H1 (cell line): ENCODE measurements around the gene GSDMA.

Experiments used
- BRCA1 ChIP-seq: IDR thresholded peaks from 2 replicates; pipeline ENCODE4 v1.6.1; 2012; ENCODE audit warnings: low read depth, low read length, improper control_type of control experiment
- CEBPB ChIP-seq: IDR thresholded peaks from 2 replicates; pipeline ENCODE4 v1.6.1; 2012; ENCODE audit warnings: low read depth, low read length
- EP300 ChIP-seq, 2 experiments: IDR thresholded peaks; 1 replicate in 1 of 2; 2 replicates in 1 of 2; pipeline ENCODE4 v1.6.1; 2011 to 2012; ENCODE audit warnings: low read depth in 2 of 2, low read length in 2 of 2, mild to moderate bottlenecking in 2 of 2, borderline replicate concordance in 1 of 2, inconsistent platforms in 1 of 2, moderate library complexity in 1 of 2
- EZH2 ChIP-seq: fragments of 200-600 bp; sonication (generic); IDR thresholded peaks from 2 replicates; pipeline ENCODE4 v1.7.1; 2012; ENCODE audit warnings: low read depth, mild to moderate bottlenecking, moderate library complexity, low read length, inconsistent platforms; ENCODE audit not compliant: severe bottlenecking
- HDAC2 ChIP-seq, 2 experiments: fragments of 300-600 bp in 1 of 2; sonication (generic) in 1 of 2; IDR thresholded peaks; 2 replicates each; pipeline ENCODE4 v1.6.1; 2011 to 2012; ENCODE audit warnings: low read depth in 2 of 2, low read length in 2 of 2, mild to moderate bottlenecking in 2 of 2, moderate library complexity in 2 of 2, borderline replicate concordance in 1 of 2, inconsistent platforms in 1 of 2
- JUN ChIP-seq: IDR thresholded peaks from 2 replicates; pipeline ENCODE4 v1.6.1; 2011; ENCODE audit warnings: low read depth, mild to moderate bottlenecking, improper control_type of control experiment, low read length
- MAFK ChIP-seq: IDR thresholded peaks from 2 replicates; pipeline ENCODE4 v1.6.1; 2012; ENCODE audit warnings: low read depth, mild to moderate bottlenecking, improper control_type of control experiment, low read length
- POLR2A ChIP-seq, 2 experiments: IDR thresholded peaks; 1 replicate in 1 of 2; 2 replicates in 1 of 2; pipeline ENCODE4 v1.6.1; 2011; ENCODE audit warnings: low read depth in 2 of 2, low read length in 2 of 2, mild to moderate bottlenecking in 2 of 2; ENCODE audit errors: control extremely low read depth in 1 of 2
- POLR2AphosphoS5 ChIP-seq: IDR thresholded peaks from 2 replicates; pipeline ENCODE4 v1.6.1; 2011; ENCODE audit warnings: low read depth, low read length
- SAP30 ChIP-seq: fragments of 300-600 bp; sonication (generic); IDR thresholded peaks from 2 replicates; pipeline ENCODE4 v1.7.1; 2012; ENCODE audit warnings: low read length, moderate library complexity, mild to moderate bottlenecking, inconsistent platforms; ENCODE audit not compliant: insufficient read depth, insufficient replicate concordance
- SP1 ChIP-seq: IDR thresholded peaks from 2 replicates; pipeline ENCODE4 v1.6.1; 2011; ENCODE audit warnings: low read depth, low read length
- YY1 ChIP-seq: IDR thresholded peaks from 2 replicates; pipeline ENCODE4 v1.6.1; 2011; ENCODE audit warnings: low read depth, mild to moderate bottlenecking, low read length
- TF ChIP-seq, protein P1 (sequence below), 3 experiments: IDR thresholded peaks; 1 replicate in 2 of 3; 2 replicates in 1 of 3; pipeline versions ENCODE4 v1.5.1 to v1.6.1; 2011; ENCODE audit warnings: low read length in 3 of 3, mild to moderate bottlenecking in 3 of 3, inconsistent platforms in 2 of 3, low read depth in 1 of 3, moderate library complexity in 1 of 3; ENCODE audit not compliant: insufficient read depth in 1 of 3; ENCODE audit errors: control extremely low read depth in 1 of 3
- TF ChIP-seq, protein P2 (sequence below): IDR thresholded peaks from 2 replicates; pipeline ENCODE4 v1.6.1; 2011; ENCODE audit warnings: low read depth, mild to moderate bottlenecking, low read length; ENCODE audit not compliant: insufficient read depth

DNA sequence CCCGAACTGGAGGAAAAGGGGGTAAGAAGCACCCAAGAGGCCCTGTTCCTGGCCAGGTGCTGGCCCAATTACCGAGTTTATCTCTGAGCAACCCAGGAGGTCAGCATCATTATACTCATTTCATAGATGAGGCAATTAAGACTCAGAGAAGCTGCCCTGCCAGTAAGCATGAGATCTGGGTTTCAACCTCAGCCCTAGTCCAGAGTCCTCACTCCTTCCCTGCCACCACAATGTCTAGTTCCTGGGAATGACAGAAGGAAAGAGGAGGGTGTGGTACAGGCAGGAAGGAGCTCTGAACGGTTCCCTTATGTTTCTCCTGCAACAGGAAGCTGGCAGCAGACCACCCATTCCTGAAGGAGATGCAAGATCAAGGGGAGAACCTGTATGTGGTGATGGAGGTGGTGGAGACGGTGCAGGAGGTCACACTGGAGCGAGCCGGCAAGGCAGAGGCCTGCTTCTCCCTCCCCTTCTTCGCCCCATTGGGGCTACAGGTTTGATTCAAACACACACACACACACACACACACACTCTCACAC is 7.4 kb downstream of the GSDMA start:
- TF ChIP-seq, protein P1, sequence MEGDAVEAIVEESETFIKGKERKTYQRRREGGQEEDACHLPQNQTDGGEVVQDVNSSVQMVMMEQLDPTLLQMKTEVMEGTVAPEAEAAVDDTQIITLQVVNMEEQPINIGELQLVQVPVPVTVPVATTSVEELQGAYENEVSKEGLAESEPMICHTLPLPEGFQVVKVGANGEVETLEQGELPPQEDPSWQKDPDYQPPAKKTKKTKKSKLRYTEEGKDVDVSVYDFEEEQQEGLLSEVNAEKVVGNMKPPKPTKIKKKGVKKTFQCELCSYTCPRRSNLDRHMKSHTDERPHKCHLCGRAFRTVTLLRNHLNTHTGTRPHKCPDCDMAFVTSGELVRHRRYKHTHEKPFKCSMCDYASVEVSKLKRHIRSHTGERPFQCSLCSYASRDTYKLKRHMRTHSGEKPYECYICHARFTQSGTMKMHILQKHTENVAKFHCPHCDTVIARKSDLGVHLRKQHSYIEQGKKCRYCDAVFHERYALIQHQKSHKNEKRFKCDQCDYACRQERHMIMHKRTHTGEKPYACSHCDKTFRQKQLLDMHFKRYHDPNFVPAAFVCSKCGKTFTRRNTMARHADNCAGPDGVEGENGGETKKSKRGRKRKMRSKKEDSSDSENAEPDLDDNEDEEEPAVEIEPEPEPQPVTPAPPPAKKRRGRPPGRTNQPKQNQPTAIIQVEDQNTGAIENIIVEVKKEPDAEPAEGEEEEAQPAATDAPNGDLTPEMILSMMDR (IDR thresholded peaks at IDR 0.05; ENCODE audit: control extremely low read depth in 1 of 3, insufficient read depth in 1 of 3, low read depth in 1 of 3, low read length in 3 of 3), result no peak
- TF ChIP-seq SP1 (no peak), POLR2A (IDR thresholded peaks at IDR 0.05; ENCODE audit: control extremely low read depth in 1 of 2, low read depth in 2 of 2, low read length in 2 of 2) (no peak), EZH2 (no peak), POLR2AphosphoS5 (no peak), EP300 (IDR thresholded peaks at IDR 0.05; ENCODE audit: borderline replicate concordance in 1 of 2, low read depth in 2 of 2, low read length in 2 of 2) (no peak), BRCA1 (no peak), HDAC2 (IDR thresholded peaks at IDR 0.05; ENCODE audit: borderline replicate concordance in 1 of 2, low read depth in 2 of 2, low read length in 2 of 2) (no peak), MAFK (no peak), JUN (no peak), CEBPB (no peak), SAP30 (no peak), YY1 (no peak)
- TF ChIP-seq, protein P2, sequence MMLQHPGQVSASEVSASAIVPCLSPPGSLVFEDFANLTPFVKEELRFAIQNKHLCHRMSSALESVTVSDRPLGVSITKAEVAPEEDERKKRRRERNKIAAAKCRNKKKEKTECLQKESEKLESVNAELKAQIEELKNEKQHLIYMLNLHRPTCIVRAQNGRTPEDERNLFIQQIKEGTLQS, result no peak
